AG10803 (cell line): Measurements from ENCODE around the gene RNPEPL1.

Experiments
- DNase-seq: peaks from one replicate; pipeline ENCODE4 v3.0.0; 2010; ENCODE audit warnings: low read depth
- H3K4me3 ChIP-seq: 2 replicates; pipeline ENCODE4 v1.5.1; 2011; ENCODE audit warnings: mild to moderate bottlenecking, low read length, control low read depth
- TF ChIP-seq, protein P1 (sequence below): conservative IDR thresholded peaks from 2 replicates; pipeline ENCODE4 v1.5.1; 2011; ENCODE audit warnings: mild to moderate bottlenecking, low read length, control low read depth, inconsistent platforms

RNPEPL1 gene

DNA sequence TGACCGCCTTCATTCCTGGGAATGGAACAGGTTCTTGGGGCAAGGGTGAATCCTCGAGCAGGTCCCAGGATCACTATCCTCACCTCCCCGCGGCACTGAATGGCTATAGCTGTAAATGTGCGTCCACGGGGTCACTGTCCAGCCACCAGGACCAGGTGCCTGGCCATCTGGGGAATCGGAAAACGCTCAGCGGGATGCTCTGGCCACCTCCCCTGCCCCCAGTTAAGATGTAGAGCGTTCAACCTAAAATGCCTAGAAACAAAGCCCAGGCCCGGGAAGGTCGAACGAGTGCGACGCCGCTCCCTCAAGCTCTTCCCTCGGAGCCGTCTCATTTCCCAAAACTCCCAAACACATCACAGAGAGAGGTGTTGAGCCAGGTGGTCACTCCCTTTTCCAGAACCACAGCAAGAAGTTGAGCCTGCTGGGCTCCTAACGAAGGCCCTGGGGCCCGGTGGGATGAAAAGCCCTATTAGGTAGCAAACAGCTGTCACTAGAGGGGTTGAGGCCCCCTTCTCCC, 17.5 kb downstream of the RNPEPL1 start:
- DNase-seq = no peak
- TF ChIP-seq, protein P1, sequence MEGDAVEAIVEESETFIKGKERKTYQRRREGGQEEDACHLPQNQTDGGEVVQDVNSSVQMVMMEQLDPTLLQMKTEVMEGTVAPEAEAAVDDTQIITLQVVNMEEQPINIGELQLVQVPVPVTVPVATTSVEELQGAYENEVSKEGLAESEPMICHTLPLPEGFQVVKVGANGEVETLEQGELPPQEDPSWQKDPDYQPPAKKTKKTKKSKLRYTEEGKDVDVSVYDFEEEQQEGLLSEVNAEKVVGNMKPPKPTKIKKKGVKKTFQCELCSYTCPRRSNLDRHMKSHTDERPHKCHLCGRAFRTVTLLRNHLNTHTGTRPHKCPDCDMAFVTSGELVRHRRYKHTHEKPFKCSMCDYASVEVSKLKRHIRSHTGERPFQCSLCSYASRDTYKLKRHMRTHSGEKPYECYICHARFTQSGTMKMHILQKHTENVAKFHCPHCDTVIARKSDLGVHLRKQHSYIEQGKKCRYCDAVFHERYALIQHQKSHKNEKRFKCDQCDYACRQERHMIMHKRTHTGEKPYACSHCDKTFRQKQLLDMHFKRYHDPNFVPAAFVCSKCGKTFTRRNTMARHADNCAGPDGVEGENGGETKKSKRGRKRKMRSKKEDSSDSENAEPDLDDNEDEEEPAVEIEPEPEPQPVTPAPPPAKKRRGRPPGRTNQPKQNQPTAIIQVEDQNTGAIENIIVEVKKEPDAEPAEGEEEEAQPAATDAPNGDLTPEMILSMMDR = no peak
- peak overlapping the region; percentile 98 for H3K4me3 ChIP-seq

DNA sequence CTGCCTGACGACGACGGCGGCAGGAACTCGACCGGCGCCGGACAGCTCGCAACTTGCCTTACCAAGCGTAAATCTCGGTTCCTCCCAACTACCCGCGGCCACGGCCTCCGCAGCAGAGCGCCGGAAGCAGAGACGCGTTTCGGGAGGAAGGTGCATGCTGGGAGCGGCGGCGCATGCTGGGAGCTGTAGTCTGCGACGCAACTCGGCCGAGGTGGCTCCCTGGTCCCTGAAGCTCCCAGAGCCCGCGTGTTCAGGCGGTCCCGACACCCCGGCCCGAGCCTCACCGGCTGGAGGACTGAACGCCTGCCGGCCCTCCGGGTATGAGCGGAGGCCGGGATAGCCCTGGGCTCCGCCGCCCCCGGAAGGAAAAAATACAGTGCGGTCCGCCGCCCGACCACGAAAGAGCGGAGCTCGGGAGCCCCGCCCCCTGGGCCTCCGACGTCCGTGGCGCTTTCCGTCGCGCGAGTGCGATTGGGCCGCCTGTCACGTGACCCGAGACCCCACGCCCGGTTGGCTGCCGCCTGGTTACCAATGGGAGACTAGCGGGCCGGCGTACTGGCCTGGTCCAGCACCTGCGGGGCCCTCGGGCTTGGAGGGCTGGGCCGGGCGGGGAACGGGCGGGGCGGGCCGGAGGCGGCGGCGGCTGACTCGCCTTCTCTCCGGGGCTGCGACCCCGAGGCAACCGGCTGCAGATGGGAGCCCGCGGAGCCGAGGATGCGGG, 18.1 kb downstream of the RNPEPL1 start, which contains the start of gene CAPN10:
TSS of gene CAPN10 (plus strand) at position 537 of the 721 bp plus-strand sequence. CDS start at position 715, 178 bp downstream.
- peak within 1 kb of the TSS; percentile 98 for H3K4me3 ChIP-seq
- peak; percentile 91 for DNase-seq
- TF ChIP-seq, protein P1 = no peak

DNA sequence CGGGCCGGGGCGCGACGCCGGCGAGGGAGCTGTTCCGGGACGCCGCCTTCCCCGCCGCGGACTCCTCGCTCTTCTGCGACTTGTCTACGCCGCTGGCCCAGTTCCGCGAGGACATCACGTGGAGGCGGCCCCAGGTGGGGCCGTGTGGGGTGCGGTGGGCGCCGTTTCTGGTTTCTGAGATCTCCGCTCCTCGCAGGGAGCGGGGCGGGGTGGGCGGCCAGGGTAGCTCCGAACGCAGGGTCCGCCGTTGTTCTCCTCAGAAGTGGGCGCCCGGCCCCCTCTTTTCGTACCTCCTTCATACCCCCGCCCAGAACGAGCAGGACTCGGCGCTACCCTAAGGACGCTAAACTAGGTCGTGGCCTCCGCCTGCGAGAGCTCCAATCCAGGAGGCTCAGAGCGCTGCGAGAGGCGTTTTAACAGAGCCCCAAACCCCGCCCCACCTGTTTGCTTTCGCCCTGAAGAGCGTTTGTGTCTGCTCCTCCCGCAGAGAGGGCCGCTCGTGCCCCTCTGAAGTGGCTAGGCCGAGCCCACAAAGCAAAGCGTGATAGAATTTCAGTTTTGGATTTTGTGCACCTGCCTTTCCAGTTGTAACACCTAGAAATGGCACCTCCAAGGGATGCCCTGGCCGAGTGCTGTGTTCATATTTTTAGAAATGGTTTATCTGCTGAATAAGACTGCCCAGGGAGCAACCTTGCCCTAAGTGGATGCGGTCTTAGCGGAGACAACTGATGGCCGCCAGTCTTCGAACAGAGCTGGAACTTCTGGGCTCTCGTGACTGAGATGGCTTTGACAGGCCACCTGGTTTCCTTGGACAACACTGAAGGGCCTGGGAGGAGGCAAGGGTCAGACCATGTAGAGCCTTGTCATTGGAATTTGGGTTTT, 18.9 kb downstream of the RNPEPL1 start:
- DNase-seq = no peak
- peak overlapping the region; percentile 98 for H3K4me3 ChIP-seq
- TF ChIP-seq, protein P1 = no peak

DNA sequence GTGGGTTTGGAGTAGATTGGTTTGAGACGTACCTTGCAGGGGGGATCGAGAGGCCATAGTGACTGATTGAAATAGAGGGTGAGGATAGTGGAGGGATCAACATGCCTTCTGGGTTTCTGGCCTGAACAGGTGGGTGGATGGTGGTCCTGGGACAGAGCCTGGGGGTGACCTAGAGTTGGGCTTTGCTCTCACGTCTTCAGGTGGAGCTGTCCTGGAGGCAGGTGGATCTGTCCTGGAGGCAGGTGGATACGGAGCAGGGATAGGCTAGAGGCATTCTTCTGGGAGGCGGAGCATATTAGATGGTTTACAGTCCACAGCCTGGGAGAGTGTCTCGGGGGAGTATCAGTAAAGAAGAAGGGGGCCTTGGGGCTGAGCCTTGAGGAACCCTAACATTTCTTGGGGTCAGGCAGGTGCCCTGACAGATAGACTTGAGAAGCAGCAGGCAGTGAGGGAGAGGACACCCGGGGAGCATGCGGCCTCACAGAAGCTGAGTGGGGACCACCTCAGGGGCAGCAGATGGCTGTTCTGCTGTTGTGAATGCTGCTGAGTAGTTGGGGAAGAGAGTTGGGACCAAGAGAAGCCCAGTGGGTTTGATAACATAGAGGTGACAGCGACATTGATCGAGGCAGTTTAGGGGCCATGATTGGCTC, 19.8 kb downstream of the RNPEPL1 start:
- peak overlapping the region; percentile 98 for H3K4me3 ChIP-seq
- no peak for DNase-seq
- TF ChIP-seq, protein P1 = no peak

DNA sequence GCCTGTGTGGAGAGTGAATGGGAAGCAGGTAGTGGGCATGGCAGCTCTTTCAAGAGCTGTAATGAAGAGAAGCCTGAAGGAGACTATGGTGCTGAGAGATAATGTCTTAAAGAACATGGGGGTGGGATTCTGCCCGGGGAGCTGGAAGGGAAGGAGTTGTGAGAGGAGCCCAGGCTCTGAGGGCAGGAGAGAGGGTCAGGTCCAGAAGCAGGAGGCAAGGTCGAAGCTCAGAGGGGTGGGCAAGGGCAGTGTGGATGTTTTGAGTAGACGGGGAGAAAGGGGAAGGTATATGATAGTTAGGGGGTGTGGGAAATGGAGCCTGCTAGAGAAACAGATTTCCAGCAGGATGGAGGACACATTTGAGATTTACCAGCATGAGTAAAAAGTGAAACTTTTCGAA, 20.4 kb downstream of the RNPEPL1 start:
- no peak overlapping the region for H3K4me3 ChIP-seq
- no peak for DNase-seq
- TF ChIP-seq, protein P1 = no peak

DNA sequence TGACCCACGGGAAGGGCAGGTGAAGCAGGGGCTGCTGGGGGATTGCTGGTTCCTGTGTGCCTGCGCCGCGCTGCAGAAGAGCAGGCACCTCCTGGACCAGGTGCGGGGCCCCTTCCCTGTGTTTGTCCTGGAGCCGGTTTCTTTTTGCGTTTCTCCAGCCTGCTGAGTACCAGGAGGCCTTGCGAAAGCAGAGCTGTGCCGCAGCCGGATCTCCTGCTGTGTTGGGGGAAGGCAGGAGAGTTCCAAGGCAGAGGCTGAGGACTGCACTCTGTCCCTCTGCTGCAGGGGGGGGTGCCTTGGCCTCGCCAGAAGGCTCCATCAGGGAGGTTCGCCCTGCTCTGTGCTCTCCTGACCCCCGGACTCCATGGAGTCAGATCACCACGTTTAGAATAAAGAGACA, 21.1 kb downstream of the RNPEPL1 start:
- H3K4me3 ChIP-seq = no peak overlapping the region
- TF ChIP-seq, protein P1 = no peak
- no peak for DNase-seq
